ENCODE results near the gene LEMD1.
A peak's percentile ranks its signal among the peaks of the same experiment; 100 is the strongest.
"Not testable (repeated sequence)": the region's sequence is repeated elsewhere in the genome, so short reads cannot be mapped to it uniquely, and the experiment has no call there.

The LEMD1 gene

GRCh38 chr1:205422993-205423642 lies 1.3 kb upstream of the LEMD1 start:
- TF ChIP-seq CTCF (conservative IDR thresholded peaks at IDR 0.05), result peak; percentile 60
- no peak overlapping the region for H3K27ac ChIP-seq

- TF ChIP-seq CTCF (conservative IDR thresholded peaks at IDR 0.05), result no peak
- no peak overlapping the region for H3K27ac ChIP-seq
Measured at GRCh38 chr1:205420938-205421337, 918 bp downstream of the LEMD1 start.

GRCh38 chr1:205417870-205418635 lies 3.8 kb downstream of the LEMD1 start:
- no peak for TF ChIP-seq CTCF (conservative IDR thresholded peaks at IDR 0.05)
- no peak overlapping the region for H3K27ac ChIP-seq

- H3K27ac ChIP-seq, result no peak overlapping the region
- TF ChIP-seq CTCF (conservative IDR thresholded peaks at IDR 0.05), result no peak
Measured at GRCh38 chr1:205416322-205416721, 5.5 kb downstream of the LEMD1 start.

- no peak for TF ChIP-seq CTCF (conservative IDR thresholded peaks at IDR 0.05)
Measured at GRCh38 chr1:205410581-205411298, 11.1 kb downstream of the LEMD1 start.

GRCh38 chr1:205407970-205408369 lies 13.9 kb downstream of the LEMD1 start:
- TF ChIP-seq CTCF (conservative IDR thresholded peaks at IDR 0.05), result no peak
- no peak overlapping the region for H3K27ac ChIP-seq

More at GRCh38 chr1:205410581-205411298, 11.1 kb downstream of the LEMD1 start:
- H3K27ac ChIP-seq, result no peak overlapping the region

- not testable (repeated sequence) for H3K27ac ChIP-seq
Measured at GRCh38 chr1:205406252-205406651, 15.6 kb downstream of the LEMD1 start.

GRCh38 chr1:205404484-205404883 lies 17.4 kb downstream of the LEMD1 start:
- not testable (repeated sequence) for H3K27ac ChIP-seq
